ENCODE measurements around the gene LARGE1. TPM values are rescaled to one million over a fixed set of nuclear protein-coding genes. Genes with fewer than 3 reads are reported as not detected.
A peak's percentile ranks its signal among the peaks of the same experiment; 100 is the strongest.

The LARGE1 gene
- total and polyA plus RNA-seq, 11 donors, result 31.2 to 211 (median 129) TPM

GRCh38 chr22:33431300-33431699, 489.0 kb downstream of the LARGE1 start:
- 94 to 99% (median 97%) methylated on average over 3 of the region's 3 CpGs for WGBS, 4 donors
- no peak for DNase-seq
- Histone ChIP-seq H3K27ac (no peak overlapping the region), H3K27me3 (no peaks in the 10 kb centered on the region), H3K4me1 (peaks cover 0 to 14% (median 0%) of the 10 kb centered on the region in 12 donors), H3K4me3 (no peak overlapping the region), H3K36me3 (peaks cover 0 to 20% (median 8%) of the 10 kb centered on the region in 9 donors), H3K9me3 (no peaks in the 10 kb centered on the region)
- intact Hi-C loops (cut with DNase I), result no loop called here
- TF ChIP-seq POLR2A (IDR thresholded peaks at IDR 0.05), result no peak
- no peak for TF ChIP-seq CTCF (IDR thresholded peaks at IDR 0.05)
- ATAC-seq, result no peak

GRCh38 chr22:33429281-33429680, 491.0 kb downstream of the LARGE1 start:
- H3K9me3 ChIP-seq, result no peaks in the 10 kb centered on the region
- intact Hi-C loops (cut with DNase I), result loop anchor here in 1 of 10 donors (10.0 kb wide), 1 partner anchor 124 kb away; no protein-coding TSS in a partner anchor
- peaks cover 0 to 10% (median 0%) of the 10 kb centered on the region in 12 donors for H3K4me1 ChIP-seq
- no peak overlapping the region for H3K27ac ChIP-seq
- no peak for ATAC-seq
- peaks cover 0 to 22% (median 8%) of the 10 kb centered on the region in 9 donors for H3K36me3 ChIP-seq
- WGBS, 4 donors, result 92 to 96% (median 96%) methylated on average over 7 of the region's 7 CpGs
- no peak overlapping the region for H3K4me3 ChIP-seq
- no peak for DNase-seq
- H3K27me3 ChIP-seq, result no peaks in the 10 kb centered on the region
- TF ChIP-seq POLR2A (IDR thresholded peaks at IDR 0.05) (no peak), CTCF (IDR thresholded peaks at IDR 0.05) (no peak)

DNA sequence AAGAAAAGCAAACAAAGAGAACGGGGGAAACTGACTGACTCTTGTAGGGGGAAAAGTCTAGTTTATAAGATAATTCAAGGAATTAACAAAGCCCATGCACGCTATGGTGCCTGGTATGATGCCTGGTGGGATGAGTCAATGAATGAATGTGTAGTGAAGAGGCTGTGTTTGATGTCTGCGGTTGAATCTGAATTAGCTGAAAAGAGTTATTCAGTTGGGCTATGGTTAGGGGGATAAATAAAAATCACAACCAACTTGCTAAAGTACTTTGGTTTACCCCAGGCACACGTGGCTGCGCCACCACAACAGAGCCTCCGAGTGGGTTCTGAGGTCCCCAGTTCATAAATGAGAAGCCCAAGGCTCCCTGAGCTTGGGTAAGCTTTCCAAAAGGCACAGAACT, 492.8 kb downstream of the LARGE1 start:
- intact Hi-C loops (cut with DNase I), result loop anchor here in 1 of 10 donors (10.0 kb wide), 1 partner anchor 123 kb away; no protein-coding TSS in a partner anchor
- Histone ChIP-seq H3K4me1 (peaks cover 0 to 10% (median 0%) of the 10 kb centered on the region in 12 donors), H3K36me3 (peaks cover 0 to 22% (median 8%) of the 10 kb centered on the region in 9 donors), H3K9me3 (no peaks in the 10 kb centered on the region), H3K27ac (no peak overlapping the region), H3K4me3 (no peak overlapping the region), H3K27me3 (no peaks in the 10 kb centered on the region)
- WGBS, 4 donors, result 94 to 95% (median 95%) methylated on average over 6 of the region's 6 CpGs
- ATAC-seq (no peak), DNase-seq (no peak)
- TF ChIP-seq POLR2A (IDR thresholded peaks at IDR 0.05) (no peak), CTCF (IDR thresholded peaks at IDR 0.05) (no peak)

GRCh38 chr22:33426451-33426850, 493.8 kb downstream of the LARGE1 start:
- no peak for TF ChIP-seq POLR2A (IDR thresholded peaks at IDR 0.05)
- TF ChIP-seq CTCF (IDR thresholded peaks at IDR 0.05), result no peak
- peak in 1 of 4 donors; percentile 41 for ATAC-seq
- H3K27ac ChIP-seq, result no peak overlapping the region
- H3K36me3 ChIP-seq, result peaks cover 0 to 16% (median 3%) of the 10 kb centered on the region in 9 donors
- no peaks in the 10 kb centered on the region for H3K27me3 ChIP-seq
- intact Hi-C loops (cut with DNase I), result loop anchor here in 1 of 10 donors (10.0 kb wide), 1 partner anchor 122 kb away; no protein-coding TSS in a partner anchor
- WGBS, 4 donors, result 27 to 39% (median 36%) methylated on average over 3 of the region's 3 CpGs
- H3K9me3 ChIP-seq, result no peaks in the 10 kb centered on the region
- H3K4me3 ChIP-seq, result no peak overlapping the region
- DNase-seq, result no peak
- H3K4me1 ChIP-seq, result peaks cover 0 to 15% (median 0%) of the 10 kb centered on the region in 12 donors
